ENCODE results near the gene ASB6. TPM values are rescaled to one million over a fixed set of nuclear protein-coding genes. Genes with fewer than 3 reads are reported as not detected.

The ASB6 gene
- total and polyA plus RNA-seq, 7 donors, result 6.3 to 20.2 (median 8.9) TPM

DNA sequence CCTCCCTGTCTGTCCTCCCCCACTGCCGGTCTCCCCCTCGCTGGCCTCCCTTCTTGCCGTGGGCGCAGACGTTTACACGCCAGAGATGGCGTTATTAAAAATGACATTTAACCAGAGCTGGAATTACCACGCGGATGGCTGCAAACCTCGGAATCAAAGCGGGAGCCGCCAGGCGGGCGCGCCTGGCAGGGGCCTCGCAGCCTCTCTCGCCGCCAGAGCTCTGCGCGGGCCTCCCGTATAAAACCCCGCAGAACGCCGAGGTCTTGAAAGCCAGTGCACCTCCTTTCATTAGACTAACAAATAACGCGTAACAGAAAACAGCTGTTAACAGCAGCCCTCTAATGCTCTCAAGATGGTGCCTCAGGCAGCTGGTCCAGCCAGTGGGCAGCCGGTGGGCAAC is 33.7 kb upstream of the ASB6 start:
- Histone ChIP-seq H3K27ac (no peak overlapping the region), H3K4me3 (no peak overlapping the region), H3K4me1 (no peaks in the 10 kb centered on the region), H3K9me3 (no peaks in the 10 kb centered on the region), H3K27me3 (ENCODE audit: insufficient read depth in 3 of 3, low read length in 2 of 3) (peaks cover 0 to 55% (median 15%) of the 10 kb centered on the region in 3 donors), H3K36me3 (ENCODE audit: insufficient read depth in 1 of 2, low read depth in 1 of 2) (no peaks in the 10 kb centered on the region)
- whole genome bisulfite sequencing, 3 donors, result 27 to 37% (median 28%) methylated on average over 27 of the region's 27 CpGs
- intact Hi-C loops (cut with DNase I), result no loop called here
- no peak for DNase-seq
- TF ChIP-seq, protein P1, sequence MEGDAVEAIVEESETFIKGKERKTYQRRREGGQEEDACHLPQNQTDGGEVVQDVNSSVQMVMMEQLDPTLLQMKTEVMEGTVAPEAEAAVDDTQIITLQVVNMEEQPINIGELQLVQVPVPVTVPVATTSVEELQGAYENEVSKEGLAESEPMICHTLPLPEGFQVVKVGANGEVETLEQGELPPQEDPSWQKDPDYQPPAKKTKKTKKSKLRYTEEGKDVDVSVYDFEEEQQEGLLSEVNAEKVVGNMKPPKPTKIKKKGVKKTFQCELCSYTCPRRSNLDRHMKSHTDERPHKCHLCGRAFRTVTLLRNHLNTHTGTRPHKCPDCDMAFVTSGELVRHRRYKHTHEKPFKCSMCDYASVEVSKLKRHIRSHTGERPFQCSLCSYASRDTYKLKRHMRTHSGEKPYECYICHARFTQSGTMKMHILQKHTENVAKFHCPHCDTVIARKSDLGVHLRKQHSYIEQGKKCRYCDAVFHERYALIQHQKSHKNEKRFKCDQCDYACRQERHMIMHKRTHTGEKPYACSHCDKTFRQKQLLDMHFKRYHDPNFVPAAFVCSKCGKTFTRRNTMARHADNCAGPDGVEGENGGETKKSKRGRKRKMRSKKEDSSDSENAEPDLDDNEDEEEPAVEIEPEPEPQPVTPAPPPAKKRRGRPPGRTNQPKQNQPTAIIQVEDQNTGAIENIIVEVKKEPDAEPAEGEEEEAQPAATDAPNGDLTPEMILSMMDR (IDR thresholded peaks at IDR 0.05), result no peak
- ATAC-seq, result no peak

DNA sequence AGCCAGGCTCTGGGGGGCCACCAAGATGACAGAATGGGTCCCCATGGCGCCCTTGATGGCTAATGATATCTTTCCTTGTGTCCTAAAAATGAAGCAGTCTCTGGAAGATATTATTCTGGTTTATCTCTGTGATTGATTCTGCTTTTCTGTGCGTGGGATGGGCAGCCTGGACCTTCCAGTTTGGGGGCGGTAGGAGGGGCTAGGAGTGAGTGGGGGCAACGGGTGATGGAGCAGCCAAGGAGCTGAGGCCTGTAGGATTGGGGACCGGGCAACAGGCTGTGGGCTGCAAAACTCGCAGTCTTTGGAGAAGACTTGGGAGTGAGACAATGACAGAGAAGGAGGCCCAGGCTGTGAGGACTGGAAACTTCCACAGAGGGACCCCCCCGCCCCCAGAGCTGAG is 32.3 kb upstream of the ASB6 start:
- Histone ChIP-seq H3K36me3 (ENCODE audit: insufficient read depth in 1 of 2, low read depth in 1 of 2) (no peaks in the 10 kb centered on the region), H3K9me3 (no peaks in the 10 kb centered on the region), H3K4me1 (no peaks in the 10 kb centered on the region), H3K4me3 (no peak overlapping the region), H3K27me3 (ENCODE audit: insufficient read depth in 3 of 3, low read length in 2 of 3) (peaks cover 0 to 61% (median 15%) of the 10 kb centered on the region in 3 donors), H3K27ac (no peak overlapping the region)
- intact Hi-C loops (cut with DNase I), result no loop called here
- no peak for DNase-seq
- 79 to 83% (median 82%) methylated on average over 7 of the region's 7 CpGs for WGBS, 3 donors
- TF ChIP-seq, protein P1 (IDR thresholded peaks at IDR 0.05), result no peak
- ATAC-seq, result no peak

DNA sequence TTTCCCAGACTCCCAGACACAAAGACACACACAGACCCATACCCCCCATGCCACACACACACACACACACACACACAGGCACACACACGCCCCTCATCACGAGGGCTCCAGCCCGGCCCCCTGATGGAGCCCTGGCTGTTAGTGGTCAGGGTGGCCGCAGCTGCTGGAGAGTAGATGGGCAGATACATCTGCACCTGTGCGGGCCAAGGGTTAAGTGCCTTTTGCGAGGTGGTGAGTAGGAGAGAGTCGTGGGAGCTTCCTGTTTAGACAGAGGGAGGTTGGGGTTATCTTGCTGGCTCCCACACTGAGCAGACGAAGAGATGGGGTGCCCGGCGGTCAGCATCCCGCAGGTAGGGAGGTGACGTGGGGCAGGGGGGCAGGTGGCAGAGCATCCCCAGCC is 31.7 kb upstream of the ASB6 start:
- no peak overlapping the region for H3K4me3 ChIP-seq
- no peak overlapping the region for H3K27ac ChIP-seq
- WGBS, 3 donors, result 61 to 75% (median 67%) methylated on average over 9 to 12 of the region's 12 CpGs
- ATAC-seq, result no peak
- H3K4me1 ChIP-seq, result no peaks in the 10 kb centered on the region
- TF ChIP-seq, protein P1 (IDR thresholded peaks at IDR 0.05), result no peak
- DNase-seq, result no peak
- no peaks in the 10 kb centered on the region for H3K36me3 ChIP-seq (ENCODE audit: insufficient read depth in 1 of 2, low read depth in 1 of 2)
- H3K9me3 ChIP-seq, result no peaks in the 10 kb centered on the region
- intact Hi-C loops (cut with DNase I), result no loop called here
- peaks cover 0 to 60% (median 13%) of the 10 kb centered on the region in 3 donors for H3K27me3 ChIP-seq (ENCODE audit: insufficient read depth in 3 of 3, low read length in 2 of 3)

DNA sequence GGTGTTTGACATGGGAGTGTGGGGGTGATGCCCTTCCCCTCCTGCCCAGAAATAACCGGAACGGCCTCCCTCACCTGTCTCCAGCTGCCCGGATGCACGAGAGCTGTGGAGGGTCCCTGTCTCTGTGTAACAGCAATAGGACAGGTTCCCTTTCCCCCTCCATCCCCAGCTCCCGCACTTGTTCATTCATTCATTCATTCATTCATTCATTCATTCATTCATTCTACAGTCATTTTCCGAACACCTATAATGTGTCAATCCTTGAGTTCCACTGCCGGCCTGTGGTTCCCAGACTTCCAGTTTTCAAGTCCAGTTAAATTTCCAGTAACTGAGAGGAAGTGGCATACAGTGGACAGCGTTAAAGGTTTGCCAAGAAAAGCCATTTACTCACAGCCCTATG is 30.8 kb upstream of the ASB6 start:
- TF ChIP-seq, protein P1 (IDR thresholded peaks at IDR 0.05), result no peak
- no peak for DNase-seq
- Histone ChIP-seq H3K36me3 (ENCODE audit: insufficient read depth in 1 of 2, low read depth in 1 of 2) (no peaks in the 10 kb centered on the region), H3K4me1 (no peaks in the 10 kb centered on the region), H3K9me3 (no peaks in the 10 kb centered on the region), H3K27me3 (ENCODE audit: insufficient read depth in 3 of 3, low read length in 2 of 3) (peaks cover 0 to 58% (median 16%) of the 10 kb centered on the region in 3 donors), H3K27ac (no peak overlapping the region), H3K4me3 (no peak overlapping the region)
- WGBS, 3 donors, result 76 to 79% (median 78%) methylated on average over 7 to 8 of the region's 8 CpGs
- intact Hi-C loops (cut with DNase I), result no loop called here
- no peak for ATAC-seq

DNA sequence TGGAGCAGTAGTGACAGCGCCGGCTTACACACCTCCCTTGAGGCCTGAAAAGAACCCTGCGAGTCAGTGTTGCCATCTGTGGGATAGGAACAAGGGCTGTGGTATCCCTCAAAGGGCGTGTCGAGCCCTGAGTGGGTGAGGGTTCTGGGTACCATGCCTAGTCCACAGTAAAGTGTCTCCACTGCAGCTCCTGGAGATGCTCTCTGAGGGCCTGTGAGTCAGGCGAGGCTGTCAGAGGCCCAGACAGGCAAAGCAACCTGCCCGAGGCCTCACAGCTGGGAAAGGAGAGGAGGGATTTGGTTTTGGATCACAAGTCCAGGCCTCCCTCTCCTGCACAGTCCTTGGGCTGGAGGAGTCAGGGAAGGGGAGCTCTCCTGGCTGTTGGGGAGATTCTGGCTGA is 29.6 kb upstream of the ASB6 start:
- Histone ChIP-seq H3K27ac (no peak overlapping the region), H3K27me3 (ENCODE audit: insufficient read depth in 3 of 3, low read length in 2 of 3) (peaks cover 0 to 58% (median 18%) of the 10 kb centered on the region in 3 donors), H3K4me1 (no peaks in the 10 kb centered on the region), H3K9me3 (no peaks in the 10 kb centered on the region), H3K4me3 (no peak overlapping the region), H3K36me3 (ENCODE audit: insufficient read depth in 1 of 2, low read depth in 1 of 2) (no peaks in the 10 kb centered on the region)
- intact Hi-C loops (cut with DNase I), result no loop called here
- WGBS, 3 donors, result 71 to 76% (median 73%) methylated on average over 7 of the region's 7 CpGs
- DNase-seq (no peak), ATAC-seq (no peak)
- TF ChIP-seq, protein P1 (IDR thresholded peaks at IDR 0.05), result no peak

Data from psoas muscle (tissue), 8 donors.